ENCODE data around the gene SYT13. TPM values are rescaled to one million over a fixed set of nuclear protein-coding genes. Genes with fewer than 3 reads are reported as not detected.

SYT13 gene
- total RNA-seq, 1 donor = under 0.01 TPM

DNA sequence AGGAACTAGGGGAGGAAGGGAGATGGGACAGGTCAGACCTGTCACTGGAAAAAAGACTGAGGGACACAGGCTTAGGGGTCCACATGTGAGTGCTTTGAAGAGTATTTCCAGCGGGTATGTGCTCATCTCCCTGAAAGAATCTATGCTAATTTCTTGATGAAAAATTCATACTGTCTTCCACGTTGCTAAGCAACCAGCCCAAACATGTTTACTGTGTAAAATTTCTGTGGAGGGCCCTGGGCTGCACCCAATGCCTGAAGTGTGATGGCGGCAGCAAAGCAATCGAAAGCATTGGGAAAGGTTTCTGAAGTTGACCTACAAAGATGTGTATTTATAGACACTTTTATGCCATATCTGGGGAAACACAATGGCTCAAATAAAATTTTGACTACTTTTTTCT lies 7.4 kb downstream of the SYT13 start:
- DNase-seq (ENCODE audit: low read depth in 2 of 3, low spot score in 2 of 3) = peak in 1 of 3 donors; percentile 4

DNA sequence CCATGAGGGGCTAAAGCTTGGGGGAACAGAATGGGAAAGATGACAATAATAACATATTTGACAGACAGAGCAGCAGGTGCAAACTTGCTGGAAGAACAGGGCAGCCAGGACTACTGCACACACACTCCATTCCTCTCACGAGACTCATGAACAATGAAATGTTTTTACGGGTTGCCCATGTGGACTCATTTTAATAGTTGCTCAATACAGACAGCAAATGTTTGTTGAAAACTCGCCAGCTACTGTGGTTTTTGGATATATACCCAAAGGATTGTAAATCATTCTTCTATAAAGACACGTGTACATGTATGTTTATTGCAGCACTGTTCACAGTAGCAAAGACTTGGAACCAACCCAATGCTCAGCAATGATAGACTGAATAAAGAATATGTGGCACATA lies 10.3 kb downstream of the SYT13 start:
- DNase-seq (ENCODE audit: low read depth in 2 of 3, low spot score in 2 of 3) = no peak

DNA sequence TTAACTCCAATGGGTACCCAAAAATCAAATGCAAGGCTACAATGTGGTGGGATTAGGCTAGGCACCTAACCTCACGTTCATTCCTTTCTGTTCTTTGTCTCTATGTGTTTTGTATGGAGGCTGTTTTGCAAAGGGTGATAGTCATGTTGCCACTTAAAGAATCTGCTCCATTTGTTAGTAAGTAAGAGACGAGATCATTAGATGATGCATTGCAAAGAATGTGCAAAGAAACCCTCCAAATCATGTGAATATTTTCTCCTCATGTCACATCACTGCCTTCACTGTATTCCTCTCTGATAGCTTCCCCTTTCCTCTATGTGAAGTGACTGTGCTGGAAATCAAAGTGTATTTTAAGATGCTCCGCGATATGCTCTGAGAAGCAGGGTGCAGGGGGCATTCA lies 11.9 kb downstream of the SYT13 start:
- DNase-seq (ENCODE audit: low read depth in 2 of 3, low spot score in 2 of 3) = no peak

DNA sequence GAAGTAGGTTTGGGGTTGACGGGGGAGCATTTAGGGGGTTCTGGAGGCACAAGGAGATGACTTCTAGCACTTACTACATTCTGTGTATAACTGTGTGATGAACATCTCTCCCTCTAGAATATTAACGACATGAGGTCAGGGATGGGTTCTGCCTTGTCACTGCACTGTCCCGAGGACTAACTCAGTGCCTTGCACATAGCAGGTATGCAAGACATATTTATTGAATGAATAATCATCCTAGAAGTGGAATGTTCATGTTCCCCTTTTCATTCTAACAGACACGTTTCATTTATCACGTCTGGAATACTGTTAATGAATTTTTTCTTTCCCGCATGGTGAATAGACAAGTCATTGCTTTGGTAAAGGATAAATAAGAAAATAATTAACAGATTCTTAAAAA lies 12.6 kb downstream of the SYT13 start:
- DNase-seq (ENCODE audit: low read depth in 2 of 3, low spot score in 2 of 3) = no peak

DNA sequence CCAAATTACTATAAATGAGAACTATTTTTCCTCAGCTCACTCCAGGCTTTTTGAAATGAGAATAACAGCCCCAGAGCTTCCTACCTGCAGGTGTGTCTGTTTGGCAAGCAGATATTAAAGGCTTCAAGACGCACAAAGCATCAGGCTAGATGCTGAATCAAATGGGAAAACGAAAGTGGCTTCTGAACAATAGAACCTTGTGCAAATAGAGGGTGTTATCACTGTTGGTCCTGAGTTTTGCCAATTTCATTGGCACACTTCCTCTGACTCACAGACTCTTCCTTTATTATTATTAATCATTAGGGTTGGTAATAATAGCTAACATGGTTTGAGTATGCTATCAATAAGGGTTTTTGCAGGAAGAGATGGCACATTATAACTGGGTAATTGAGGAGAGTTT lies 13.4 kb downstream of the SYT13 start:
- no peak for DNase-seq (ENCODE audit: low read depth in 2 of 3, low spot score in 2 of 3)

DNA sequence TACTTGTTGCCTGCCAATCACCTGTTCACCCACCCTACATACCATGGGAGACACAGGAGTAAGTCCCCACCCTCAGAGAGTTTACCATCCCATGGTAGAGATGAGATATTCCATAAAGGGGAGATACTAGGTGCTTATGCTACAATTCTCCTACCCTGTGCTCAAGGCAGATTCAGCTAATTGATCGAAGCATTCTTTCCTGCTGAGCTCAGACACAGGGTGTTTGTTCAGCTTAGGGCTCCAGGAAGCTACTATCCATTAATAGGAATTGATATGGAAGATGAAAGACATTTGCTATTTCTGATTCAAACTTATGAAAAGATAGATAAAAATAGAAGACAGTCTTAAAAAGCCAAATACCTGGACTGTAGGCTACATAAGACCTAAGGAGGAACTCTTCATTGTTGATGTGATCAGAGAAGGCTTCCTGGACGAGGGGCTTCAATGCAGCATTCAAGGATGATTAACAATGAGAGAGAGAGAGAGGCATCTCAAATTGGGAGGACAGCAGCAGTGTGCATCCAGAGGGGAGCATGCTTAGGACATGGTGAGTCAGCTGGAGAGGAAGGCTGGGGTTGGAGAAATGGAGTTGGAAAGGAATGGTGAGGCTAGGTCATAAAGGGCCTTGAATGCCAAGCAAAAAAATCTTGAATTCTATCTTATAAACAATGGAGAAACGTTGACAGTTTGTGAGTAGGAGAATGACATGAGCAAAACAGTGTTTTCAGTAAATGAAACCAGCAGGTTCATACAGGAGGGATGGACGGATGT lies 15.0 kb downstream of the SYT13 start:
- no peak for DNase-seq (ENCODE audit: low read depth in 2 of 3, low spot score in 2 of 3)

DNA sequence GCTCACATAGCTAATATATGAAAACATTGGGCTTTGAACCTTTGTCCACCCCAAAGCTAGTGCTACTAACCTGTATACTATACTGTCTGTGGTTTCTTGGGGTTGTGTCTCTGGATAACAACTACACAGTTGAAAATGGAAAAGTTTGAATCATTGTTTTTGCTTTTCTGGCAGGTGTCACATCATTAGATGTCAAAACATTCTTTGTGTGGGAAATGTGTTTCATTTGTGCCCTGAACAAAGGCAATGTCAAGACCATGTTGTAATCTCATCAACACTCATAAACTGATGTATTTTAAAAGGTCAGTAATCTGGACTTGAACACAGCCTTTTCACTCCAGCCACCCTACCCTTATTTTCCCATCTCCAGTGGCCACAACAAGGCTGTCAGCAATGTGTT lies 16.5 kb downstream of the SYT13 start:
- DNase-seq (ENCODE audit: low read depth in 2 of 3, low spot score in 2 of 3) = no peak

DNA sequence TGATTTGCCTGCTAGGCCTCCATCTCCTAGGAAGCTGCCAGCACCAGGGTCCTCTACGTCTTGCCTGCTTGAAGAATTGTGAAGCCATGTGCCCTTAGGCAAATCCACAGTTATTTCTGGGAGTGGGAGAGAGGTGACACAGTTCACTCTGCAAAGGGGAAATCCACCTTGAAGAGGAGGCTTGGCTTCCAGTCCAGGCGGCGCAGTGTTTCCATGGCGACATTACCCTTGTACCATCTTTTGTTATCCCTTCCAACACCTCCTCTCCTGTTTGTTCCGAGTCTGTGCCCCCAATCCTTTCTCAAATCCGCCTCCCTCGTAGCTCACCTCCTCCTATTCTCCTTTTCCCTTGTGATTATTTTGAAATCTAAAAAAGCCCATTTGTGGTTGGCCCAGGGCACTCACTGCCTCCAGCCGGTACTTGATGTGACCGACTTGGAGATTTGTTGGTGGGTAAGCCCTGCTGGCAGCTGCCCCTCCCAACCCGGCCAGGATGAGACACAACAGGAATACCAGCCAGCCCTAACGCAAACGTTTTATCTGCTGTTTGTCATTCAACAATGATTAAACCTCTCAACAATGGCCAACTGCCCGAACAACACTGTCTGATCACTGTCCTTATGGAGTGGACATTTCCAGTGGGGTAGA lies 18.4 kb downstream of the SYT13 start:
- no peak for DNase-seq (ENCODE audit: low read depth in 2 of 3, low spot score in 2 of 3)

DNA sequence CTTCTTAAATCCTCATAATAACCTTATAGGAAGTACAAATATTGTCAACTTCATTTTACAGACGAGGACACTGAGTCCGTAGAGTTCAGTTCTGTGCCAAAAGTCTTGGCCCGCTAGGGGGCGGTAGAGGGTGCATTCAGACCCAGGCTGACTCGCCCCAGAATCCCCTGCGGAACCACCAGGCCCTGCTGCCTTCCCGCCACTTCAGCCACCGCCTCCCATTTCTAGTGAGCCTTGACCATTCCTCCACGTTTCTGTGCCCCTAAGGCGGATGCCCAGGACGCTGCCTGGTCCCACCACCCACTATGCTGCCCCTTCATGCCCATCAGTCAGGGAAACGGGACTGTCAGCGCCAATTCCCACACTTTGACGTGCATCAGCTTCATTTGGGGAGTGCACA lies 19.1 kb downstream of the SYT13 start:
- DNase-seq (ENCODE audit: low read depth in 2 of 3, low spot score in 2 of 3) = peak in 1 of 3 donors; percentile 3

DNA sequence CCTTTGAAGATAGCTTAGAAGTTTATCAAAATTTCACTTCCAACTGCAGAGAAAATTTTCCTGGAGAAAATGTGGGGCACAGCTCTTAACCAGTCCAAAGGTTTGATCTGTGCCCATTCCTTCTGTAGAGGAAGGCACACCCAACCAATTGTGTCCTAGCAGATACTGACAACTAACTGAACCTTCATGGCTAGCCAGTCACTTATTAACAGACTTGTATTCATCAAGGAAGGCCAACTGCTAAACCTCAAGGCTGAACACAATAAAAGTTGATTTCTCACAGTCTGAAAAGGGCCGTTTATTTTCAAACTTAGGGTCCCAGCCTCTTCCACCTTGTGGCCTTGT lies 19.5 kb downstream of the SYT13 start:
- no peak for DNase-seq (ENCODE audit: low read depth in 2 of 3, low spot score in 2 of 3)

DNA sequence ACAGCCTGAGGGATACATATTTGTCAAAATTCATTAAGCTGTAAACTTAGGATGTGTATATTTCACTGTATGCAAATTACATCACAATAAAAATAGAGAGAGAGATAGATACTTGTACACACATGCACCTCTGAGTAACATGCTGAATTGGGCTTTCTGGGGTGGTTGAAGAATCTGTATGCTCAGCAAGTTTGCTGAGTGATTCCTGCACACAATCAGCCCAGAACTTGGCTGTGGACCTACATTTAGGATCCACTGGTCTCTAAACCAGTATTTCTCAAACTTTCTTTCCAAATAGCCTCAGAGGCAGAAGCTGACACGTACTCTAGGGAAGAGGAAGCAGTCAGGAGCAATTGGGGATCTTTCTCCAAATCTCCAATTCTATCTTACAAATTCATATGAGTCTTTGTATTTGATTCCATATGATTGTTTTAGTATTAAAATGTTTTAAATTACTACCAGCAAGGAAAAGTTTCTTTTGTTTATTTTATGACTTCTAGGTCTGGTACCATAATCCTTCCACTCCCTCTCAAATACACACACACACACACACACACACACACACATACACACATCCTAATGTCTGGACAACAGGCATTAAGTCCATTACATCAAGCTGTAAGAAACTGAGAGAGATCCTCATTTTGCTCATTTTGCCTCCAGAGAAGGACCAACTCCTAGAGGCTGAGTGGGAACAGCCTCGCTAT lies 20.0 kb downstream of the SYT13 start:
- no peak for DNase-seq (ENCODE audit: low read depth in 2 of 3, low spot score in 2 of 3)

DNA sequence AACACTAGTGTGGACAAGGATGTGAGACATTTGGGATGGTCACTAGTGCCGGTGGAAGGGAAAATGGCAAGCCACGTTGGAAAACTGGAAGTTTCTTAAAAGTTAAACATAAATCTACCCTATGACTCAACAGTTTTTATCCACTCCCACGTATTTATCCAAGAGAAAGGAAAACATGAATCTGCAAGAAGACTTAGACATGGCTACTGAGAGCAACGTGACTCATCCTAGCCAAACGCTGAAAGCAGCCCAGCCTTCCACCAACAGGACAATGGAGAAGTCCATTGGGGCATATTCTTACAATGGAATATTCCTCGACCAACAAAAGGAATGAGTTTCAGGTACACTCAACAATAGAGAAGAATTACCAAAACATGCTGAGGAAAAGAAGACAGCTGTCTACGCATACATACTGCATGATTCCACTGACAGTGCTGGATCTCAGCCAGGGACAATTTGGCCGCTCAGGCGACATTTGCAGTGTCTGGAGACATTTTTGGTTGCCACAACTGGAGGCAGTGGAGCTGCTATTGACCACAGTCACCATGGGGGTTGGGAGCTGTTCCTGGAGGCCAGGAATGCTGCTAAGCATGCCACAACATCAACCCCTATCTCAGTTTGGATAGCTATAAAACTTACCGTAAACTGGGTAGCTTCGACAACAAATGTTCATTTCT lies 21.2 kb downstream of the SYT13 start:
- no peak for DNase-seq (ENCODE audit: low read depth in 2 of 3, low spot score in 2 of 3)

DNA sequence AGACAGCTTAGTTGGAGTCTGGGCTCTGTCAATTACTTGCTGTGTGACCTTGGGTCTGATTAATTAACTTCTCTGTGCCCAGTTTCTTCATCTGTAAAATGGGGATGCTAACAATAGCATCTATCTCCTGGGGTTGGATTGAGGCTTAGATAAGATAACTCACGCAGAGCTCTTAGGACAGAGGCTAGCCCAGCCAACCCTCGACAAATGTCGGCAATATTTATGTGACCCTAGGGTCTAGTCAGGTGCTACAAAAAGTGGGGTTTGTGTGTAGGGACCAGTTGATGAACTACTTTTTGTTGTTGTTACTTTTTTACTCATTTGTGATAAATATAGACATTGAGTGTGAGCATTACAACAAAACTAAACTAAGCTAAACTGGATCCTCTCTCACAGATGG lies 22.4 kb downstream of the SYT13 start:
- no peak for DNase-seq (ENCODE audit: low read depth in 2 of 3, low spot score in 2 of 3)

DNA sequence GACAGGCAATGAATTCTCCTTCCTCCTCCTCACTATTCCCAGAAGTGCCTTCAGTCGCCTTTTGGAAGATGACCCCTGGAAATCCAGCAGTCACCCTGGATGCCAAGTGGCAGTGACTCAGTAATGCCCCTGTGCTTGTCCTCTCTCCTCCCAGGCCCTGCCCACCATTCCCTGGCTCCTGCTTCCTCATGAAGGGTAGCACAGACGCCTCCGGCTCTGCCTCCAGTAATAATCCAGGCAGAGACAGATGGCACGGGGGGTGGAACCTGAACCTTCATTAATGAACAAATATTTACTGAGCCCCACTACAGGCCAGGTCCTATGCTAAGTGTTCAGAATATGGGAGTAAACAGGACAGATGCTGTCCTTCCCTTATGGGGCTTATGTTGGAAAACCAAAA lies 23.2 kb downstream of the SYT13 start:
- no peak for DNase-seq (ENCODE audit: low read depth in 2 of 3, low spot score in 2 of 3)

DNA sequence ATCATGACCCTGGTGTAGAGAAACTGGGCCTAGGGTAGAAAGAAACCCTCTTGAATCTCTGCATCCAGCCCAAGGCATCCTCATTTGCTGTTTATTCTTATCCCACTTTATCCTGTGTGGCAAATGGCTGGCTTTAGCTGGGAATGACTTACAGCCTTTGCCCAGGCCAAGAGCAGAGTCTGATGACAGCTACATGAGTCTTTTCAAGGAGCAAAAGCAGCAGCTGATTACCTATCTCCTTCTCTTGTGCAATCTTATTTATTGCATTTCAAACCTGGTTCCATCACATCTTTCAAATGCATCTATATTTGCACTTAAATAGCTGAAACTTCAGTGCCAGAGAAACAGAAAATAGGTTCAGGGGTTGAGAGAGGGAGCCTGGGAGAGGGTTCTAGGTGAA lies 26.1 kb downstream of the SYT13 start:
- DNase-seq (ENCODE audit: low read depth in 2 of 3, low spot score in 2 of 3) = no peak

DNA sequence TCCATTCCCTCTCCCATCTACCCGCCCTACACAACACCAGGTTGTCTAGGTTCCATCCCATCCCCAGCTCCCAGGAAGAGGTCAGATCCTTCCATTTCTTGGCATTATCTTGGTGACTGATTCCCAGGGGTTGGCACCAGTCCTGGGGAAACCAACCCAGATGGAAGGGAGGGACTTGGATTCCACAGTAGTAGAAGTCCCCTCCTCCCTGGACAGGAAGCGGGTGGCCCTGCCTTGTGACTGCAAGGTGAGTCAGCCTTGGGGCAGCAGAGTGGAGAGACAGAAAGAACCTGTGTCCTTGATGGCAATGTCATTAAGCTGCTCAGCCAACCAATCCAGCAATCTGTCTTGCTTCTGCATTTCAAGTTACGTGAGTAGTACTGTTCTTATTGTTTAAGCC lies 26.5 kb downstream of the SYT13 start:
- DNase-seq (ENCODE audit: low read depth in 2 of 3, low spot score in 2 of 3) = no peak

DNA sequence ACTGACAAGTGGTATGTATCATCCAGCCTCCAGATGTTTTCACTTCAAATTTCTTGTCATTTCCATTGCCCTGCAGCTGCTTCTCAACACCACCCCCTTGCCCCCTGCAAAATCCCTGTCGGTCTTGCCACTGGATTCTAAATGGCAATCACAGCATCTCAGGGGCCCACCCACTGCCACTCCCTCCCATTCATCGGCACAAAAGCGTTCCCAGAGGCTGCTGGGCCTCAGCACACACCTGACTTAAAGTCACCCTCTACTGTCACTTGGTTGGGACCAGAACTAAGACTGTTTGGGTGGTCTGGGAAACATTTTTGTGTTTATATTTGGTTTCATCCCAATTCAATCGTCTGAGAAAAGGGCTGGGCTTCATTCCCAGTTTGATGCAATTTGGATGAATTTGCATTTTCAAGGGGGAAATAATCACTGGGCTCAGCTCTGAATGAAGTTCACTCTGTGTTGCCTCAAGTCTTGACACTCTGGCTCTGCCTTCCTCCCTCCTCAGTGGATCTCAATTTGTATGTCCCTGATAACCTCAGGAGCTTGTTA lies 27.1 kb downstream of the SYT13 start:
- DNase-seq (ENCODE audit: low read depth in 2 of 3, low spot score in 2 of 3) = no peak

DNA sequence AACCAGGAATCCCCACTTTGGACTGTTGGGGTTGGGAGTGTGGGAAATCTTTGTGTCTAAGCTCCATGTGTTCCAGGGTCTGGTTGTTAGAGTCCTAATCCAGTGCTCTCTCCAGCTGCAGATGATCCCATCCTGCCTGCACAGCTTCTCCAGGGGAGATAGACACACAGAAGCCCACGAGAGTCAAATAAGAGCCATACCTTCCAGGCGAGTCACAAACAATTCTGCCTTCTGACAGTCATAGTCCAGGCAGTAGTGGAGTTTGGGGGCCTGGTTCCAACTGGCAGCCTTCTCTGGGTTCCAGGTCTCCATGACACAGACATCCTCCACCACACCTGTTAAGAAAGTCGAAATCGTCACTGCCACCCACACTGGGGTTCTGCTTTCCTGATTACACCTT lies 32.1 kb downstream of the SYT13 start:
- DNase-seq (ENCODE audit: low read depth in 2 of 3, low spot score in 2 of 3) = no peak

DNA sequence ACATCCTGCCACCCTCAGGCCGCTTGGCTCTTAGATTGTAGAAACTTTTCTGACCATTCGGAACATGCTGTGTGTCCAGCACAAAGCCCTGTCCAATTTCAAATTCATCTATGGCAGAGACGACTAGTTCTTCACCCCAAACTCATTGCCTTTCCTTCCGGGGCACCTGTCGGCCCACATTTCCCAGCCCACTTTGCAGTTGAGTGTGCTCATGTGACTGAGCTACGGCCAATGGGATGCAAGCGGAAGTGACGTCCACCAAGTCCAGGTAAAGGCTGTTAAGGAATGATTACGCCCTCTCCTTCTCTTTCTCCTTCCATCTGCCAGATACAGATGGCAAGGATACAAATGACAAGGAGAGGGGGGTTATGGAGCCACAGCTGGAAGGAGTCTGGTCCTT lies 32.5 kb downstream of the SYT13 start:
- DNase-seq (ENCODE audit: low read depth in 2 of 3, low spot score in 2 of 3) = no peak

DNA sequence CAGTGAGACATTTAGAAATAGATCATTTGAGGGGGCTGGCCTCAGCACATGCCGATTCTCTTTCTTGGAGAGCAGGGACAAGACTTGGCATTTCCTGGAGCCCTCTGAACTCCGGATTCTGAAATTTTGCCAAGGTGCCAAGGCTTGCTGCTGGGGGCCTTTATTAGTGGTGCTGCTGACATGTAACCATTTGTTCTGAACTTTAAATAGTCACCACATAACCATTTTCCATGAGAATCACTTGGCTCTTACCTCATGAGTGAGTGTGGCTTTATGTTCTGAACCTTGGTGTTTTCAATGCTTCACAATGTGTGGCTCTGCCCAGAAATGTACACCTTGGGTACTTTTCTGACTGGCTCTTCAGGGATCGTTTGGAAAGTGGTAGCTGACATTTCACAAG lies 33.3 kb downstream of the SYT13 start:
- no peak for DNase-seq (ENCODE audit: low read depth in 2 of 3, low spot score in 2 of 3)

DNA sequence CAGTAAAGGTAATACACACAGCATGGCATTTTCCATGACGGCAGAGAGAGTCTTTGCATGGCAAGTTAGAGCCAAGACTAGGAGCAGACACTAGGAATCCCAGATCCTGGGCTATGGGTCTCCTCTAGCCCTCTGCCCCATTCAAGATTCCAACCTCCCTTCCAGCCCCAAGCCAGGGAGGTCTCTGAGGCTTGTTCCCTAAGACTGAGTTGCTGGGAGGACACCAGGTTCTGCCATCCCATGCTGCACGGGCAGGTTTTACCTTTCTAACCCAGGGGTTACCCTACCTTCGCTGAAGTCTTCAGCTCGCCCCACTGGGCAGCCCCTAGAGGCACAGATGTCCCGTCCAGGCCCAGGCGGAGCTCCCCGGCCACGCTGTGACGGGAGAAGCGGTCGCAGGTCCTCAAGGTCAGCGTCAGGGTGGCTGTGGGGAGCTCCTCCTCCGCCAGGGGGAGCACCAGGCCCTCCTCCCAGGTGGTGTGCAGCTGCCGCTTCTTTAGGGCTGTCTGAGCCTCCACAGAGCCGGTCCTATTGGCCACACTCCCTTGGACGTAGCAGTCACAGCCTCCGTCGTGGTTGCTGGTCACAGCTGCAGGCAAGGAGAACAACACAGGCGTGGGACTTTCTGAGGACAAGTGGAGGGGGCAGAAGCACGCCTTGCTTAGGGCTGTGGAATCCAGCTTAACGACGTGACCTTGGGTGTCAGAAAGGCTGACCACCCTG lies 33.8 kb downstream of the SYT13 start:
- peak in 2 of 3 donors; percentile 33 to 34 for DNase-seq (ENCODE audit: low read depth in 2 of 3, low spot score in 2 of 3)

All from hematopoietic multipotent progenitor cell (in vitro differentiated cells).